T-helper 1 cell treated with Interleukin-12 subunit alpha and Interleukin-12 subunit beta and Interleukin-4 antibody, amounts not matched to agents 30 ng/mL and 1 ng/mL, for 36 hours (primary cell): ENCODE data around the gene TIAL1. TPM values are rescaled to one million over a fixed set of nuclear protein-coding genes. Genes with fewer than 3 reads are reported as not detected.
"Not testable (repeated sequence)": the region's sequence is repeated elsewhere in the genome, so short reads cannot be mapped to it uniquely, and the experiment has no call there.

ENCODE experiments used
- intact Hi-C: fragments of 100-400 bp; cut with micrococcal nuclease; formaldehyde crosslinking; loops from one replicate; pipeline ENCODE4 v1.15.1; 2024
- total RNA-seq: library from RNA; stranded (reverse); gene quantifications from 2 replicates; pipeline ENCODE4 v1.2.3, GENCODE V29; 2022

Gene TIAL1
- total RNA-seq, 1 donor from 2014 or later, result 176 TPM

GRCh38 chr10:119533473-119533872 is 63.3 kb downstream of the TIAL1 start:
- intact Hi-C loops, result no loop called here

DNA sequence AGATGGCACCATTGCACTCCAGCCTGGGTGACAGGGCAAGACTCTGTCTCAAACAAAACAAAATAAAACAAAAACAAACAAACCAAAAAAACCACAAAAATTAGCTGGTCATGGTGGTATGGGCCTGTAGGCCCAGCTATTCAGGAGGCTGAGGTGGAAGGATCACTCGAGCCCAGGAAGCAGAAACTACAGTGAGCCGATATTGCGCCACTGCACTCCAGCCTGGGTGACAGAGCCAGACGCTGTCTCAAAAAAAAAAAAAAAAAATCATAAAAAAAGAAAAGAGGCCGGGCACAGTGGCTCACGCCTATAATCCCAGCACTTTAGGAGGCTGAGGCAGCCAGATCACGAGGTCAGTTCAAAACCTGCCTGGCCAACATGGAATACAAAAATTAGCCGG is 64.0 kb downstream of the TIAL1 start:
- intact Hi-C loops, result not testable (repeated sequence)

DNA sequence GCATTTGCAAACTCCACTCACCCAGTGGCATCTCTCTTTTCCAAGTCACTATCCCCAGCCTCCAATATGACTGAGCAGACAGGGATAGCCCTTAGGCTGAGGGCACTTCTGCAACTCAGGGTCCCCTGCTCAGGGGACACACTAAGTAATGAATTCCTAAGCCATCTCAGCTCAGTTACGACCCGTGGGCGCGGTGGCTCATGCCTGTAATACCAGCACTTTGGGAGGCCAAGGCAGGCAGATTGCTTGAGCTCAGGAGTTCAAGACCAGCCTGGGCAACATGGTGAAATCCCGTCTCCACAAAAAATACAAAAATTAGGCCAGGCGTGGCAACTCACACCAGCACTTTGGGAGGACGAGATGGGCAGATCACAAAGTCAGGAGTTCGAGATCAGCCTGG is 64.5 kb downstream of the TIAL1 start:
- intact Hi-C loops, result not testable (repeated sequence)

DNA sequence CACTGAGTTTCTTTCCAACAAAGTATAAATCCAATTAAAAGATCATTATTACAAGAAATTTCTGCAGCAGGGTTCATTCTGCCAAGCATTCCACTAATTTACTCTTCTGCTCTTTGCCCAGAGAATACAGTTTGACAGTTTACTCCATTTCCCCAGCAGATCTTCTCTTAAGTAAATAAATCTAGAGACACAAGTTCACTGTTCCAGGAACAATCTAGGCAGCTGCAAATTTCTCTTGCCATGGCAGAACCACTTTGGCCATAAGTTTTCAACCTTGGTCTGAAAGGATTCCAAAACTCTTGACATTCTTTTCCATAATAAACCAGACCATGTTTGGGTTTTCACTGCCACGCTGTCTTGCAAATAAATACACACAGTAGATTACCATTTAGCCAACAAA is 65.7 kb downstream of the TIAL1 start:
- intact Hi-C loops, result no loop called here

- intact Hi-C loops, result not testable (repeated sequence)
Measured at GRCh38 chr10:119528663-119529237, 68.0 kb downstream of the TIAL1 start.

DNA sequence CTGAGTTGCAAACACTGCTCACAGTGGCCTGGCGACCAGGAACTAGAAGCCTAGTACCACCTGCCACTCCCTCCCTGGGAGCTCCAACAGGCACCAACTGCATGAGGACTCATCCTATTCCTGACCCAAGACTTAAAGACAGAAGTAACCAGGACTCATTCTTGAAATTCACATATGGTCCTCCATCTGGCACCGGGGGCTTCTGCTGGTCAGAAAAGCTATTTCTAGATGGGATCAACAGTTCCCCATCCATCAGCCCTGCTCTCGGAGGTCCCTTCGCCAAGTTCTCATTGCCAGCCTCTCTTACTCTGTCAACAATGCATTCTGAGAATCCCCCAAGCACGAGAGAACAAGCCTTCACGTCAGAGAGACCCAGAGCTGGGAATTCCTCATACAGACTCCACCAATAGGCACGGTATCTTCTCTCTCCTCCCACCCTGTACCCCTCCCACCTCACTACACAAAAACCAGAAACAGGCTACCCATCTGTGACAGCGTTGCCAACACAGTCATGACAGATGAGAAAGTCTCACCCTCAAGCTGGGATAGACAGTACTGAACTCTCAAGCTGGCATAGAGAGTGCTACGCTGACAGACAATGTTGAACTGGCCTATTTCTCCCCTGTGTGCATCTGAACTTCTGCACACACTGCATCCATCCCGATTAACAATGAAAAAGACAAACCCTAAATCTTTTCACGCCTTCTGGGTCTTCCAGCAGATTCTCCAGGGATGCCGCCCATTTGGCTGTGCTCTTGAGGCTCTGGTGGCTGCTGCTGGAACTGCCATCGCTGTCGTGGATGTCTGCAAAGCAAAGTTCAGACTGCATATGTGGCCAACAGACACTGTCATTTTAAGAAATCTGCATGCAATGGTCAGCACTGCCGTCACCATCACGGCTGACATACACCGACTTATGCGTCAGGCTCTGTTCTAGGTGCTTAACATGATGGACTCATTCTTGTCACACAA is 69.9 kb downstream of the TIAL1 start:
- intact Hi-C loops, result no loop called here

- intact Hi-C loops, result no loop called here
Measured at GRCh38 chr10:119526149-119526548, 70.6 kb downstream of the TIAL1 start.

DNA sequence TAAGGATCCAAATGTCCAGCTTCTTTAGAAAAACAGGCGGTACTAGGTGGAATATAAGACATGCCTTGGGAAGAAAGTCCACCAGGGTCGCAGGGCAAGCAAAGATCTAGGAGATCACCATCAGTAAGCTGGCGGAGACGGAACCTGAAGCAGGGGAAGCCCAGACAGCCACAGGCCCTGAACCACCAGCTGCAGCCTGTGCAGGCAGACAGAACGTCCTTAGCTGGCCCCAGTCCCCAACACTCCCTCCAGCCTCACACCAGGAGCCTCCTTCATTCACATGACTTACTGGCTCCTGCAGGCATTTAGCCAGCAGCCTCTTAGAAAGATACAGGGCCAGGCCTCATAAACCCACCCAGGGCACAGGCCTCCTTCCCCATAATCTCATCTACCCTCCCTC is 71.6 kb downstream of the TIAL1 start:
- intact Hi-C loops, result no loop called here

GRCh38 chr10:119524720-119525070 is 72.1 kb downstream of the TIAL1 start:
- intact Hi-C loops, result no loop called here

GRCh38 chr10:119523895-119524719 is 72.7 kb downstream of the TIAL1 start:
- intact Hi-C loops, result no loop called here

Other genes starting within 250 kb of the TIAL1 start
- gene RGS10, start 54.2 kb downstream of the TIAL1 start, total RNA-seq, result 116 and 125 TPM in 2 replicates
- gene BAG3, start 54.4 kb upstream of the TIAL1 start, total RNA-seq, result 24.6 and 25.5 TPM in 2 replicates
- gene INPP5F, start 129.1 kb upstream of the TIAL1 start, total RNA-seq, result 8.5 and 9.4 TPM in 2 replicates